ENCODE measurements around the gene PAFAH1B1. TPM values are rescaled to one million over a fixed set of nuclear protein-coding genes. Genes with fewer than 3 reads are reported as not detected.

PAFAH1B1 gene
- total and polyA plus RNA-seq, 2 donors (not counting 3 experiments of a cell fraction or from before 2014, with no cell fraction given), result 46.5 to 158 TPM

DNA sequence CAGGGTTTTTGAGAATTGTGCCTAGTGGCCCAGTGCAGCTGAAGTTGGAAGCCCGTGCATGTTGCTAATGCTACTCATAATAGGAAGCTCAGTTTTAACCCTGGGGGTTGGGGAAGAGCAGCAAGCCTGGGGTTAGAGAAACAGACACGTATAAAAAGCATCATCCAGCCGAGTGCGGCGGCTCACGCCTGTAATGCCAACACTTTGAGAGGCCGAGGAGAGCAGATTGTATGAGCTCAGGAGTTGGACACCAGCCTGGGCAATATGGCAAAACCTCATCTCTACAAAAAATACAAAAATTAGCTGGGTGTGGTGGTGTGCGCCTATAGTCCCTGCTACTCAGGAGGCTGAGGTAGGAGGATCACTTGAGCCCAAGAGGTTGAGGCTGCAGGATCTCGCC is 120.4 kb downstream of the PAFAH1B1 start:
- Histone ChIP-seq H3K4me3 (replicated peaks in 1 of 3; ENCODE audit: insufficient read depth in 1 of 3, low read depth in 1 of 3, low read length in 3 of 3) (no peak overlapping the region), H3K9me1 (replicated peaks; ENCODE audit: control insufficient read depth, extremely low read depth, insufficient read depth, low read length) (no peaks in the 10 kb centered on the region), H3K79me2 (ENCODE audit: control insufficient read depth, insufficient read depth, low read length) (peaks cover 24% of the 10 kb centered on the region), H3K27me3 (ENCODE audit: control insufficient read depth in 2 of 2, insufficient read depth in 2 of 2, low read length in 2 of 2) (no peaks in the 10 kb centered on the region), H3K4me1 (ENCODE audit: control insufficient read depth, extremely low read depth, insufficient read depth, low read length) (peaks cover 19% of the 10 kb centered on the region), H3K9me3 (replicated peaks; ENCODE audit: control insufficient read depth, insufficient read depth, low read length) (no peaks in the 10 kb centered on the region), H3K27ac (ENCODE audit: insufficient read depth, low read depth, low read length) (no peak overlapping the region), H3K4me2 (ENCODE audit: insufficient read depth, low read length) (no peak overlapping the region), H3K9ac (replicated peaks; ENCODE audit: extremely low read depth, insufficient read depth, low read length) (no peak overlapping the region), H4K20me1 (replicated peaks; ENCODE audit: control insufficient read depth, extremely low read depth, insufficient read depth, low read length) (no peaks in the 10 kb centered on the region), H2AFZ (ENCODE audit: low read depth, low read length) (no peak overlapping the region), H3K36me3 (ENCODE audit: control insufficient read depth in 2 of 2, extremely low read depth in 1 of 2, insufficient read depth in 2 of 2, low read length in 2 of 2) (no peaks in the 10 kb centered on the region)
- no peak for FAIRE-seq
- dilution Hi-C loops (cut with MboI; ENCODE audit: extremely low pct_ligation_motif_present, low sequenced_read_pairs) (no loop called here), intact Hi-C loops (cut with micrococcal nuclease) (no loop called here)
- no peak for DNase-seq (ENCODE audit: low read depth, low spot score)
- BruUV-seq (replicated peaks), result no TSS peak
- ChIA-PET POLR2A (no interaction called here), CTCF (no interaction called here)
- TF ChIP-seq JUN (IDR thresholded peaks at IDR 0.05; ENCODE audit: borderline replicate concordance, insufficient read depth, insufficient read length, low read depth), result no peak
- TF ChIP-seq MYC (IDR thresholded peaks at IDR 0.05; ENCODE audit: low read depth, low read length), result no peak
- no peak for TF ChIP-seq POLR2A (IDR thresholded peaks at IDR 0.05; ENCODE audit: low read depth, low read length)
- no peak for TF ChIP-seq FOS (IDR thresholded peaks at IDR 0.05; ENCODE audit: borderline replicate concordance, insufficient read depth, low read length)
- TF ChIP-seq, protein P1, sequence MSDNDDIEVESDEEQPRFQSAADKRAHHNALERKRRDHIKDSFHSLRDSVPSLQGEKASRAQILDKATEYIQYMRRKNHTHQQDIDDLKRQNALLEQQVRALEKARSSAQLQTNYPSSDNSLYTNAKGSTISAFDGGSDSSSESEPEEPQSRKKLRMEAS (IDR thresholded peaks at IDR 0.05; ENCODE audit: insufficient read depth, insufficient read length), result no peak
- no peak for TF ChIP-seq GATA2 (IDR thresholded peaks at IDR 0.05; ENCODE audit: insufficient read depth, insufficient read length, low read depth, low read length)
- TF ChIP-seq POLR2AphosphoS5 (IDR thresholded peaks at IDR 0.05; ENCODE audit: insufficient read depth, low read depth, low read length), result no peak
- TF ChIP-seq EZH2 (IDR thresholded peaks at IDR 0.05; ENCODE audit: borderline replicate concordance, low read depth, low read length, severe bottlenecking), result no peak
- TF ChIP-seq, protein P2, sequence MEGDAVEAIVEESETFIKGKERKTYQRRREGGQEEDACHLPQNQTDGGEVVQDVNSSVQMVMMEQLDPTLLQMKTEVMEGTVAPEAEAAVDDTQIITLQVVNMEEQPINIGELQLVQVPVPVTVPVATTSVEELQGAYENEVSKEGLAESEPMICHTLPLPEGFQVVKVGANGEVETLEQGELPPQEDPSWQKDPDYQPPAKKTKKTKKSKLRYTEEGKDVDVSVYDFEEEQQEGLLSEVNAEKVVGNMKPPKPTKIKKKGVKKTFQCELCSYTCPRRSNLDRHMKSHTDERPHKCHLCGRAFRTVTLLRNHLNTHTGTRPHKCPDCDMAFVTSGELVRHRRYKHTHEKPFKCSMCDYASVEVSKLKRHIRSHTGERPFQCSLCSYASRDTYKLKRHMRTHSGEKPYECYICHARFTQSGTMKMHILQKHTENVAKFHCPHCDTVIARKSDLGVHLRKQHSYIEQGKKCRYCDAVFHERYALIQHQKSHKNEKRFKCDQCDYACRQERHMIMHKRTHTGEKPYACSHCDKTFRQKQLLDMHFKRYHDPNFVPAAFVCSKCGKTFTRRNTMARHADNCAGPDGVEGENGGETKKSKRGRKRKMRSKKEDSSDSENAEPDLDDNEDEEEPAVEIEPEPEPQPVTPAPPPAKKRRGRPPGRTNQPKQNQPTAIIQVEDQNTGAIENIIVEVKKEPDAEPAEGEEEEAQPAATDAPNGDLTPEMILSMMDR (IDR thresholded peaks at IDR 0.05; ENCODE audit: extremely low read depth in 1 of 2, insufficient read depth in 1 of 2, low read depth in 1 of 2, low read length in 2 of 2), result no peak
